GM18867 (cell line): Measurements from ENCODE around the gene FBXO34.

Experiments used
- ATAC-seq: cut with Tn5 transposase; IDR thresholded peaks from one replicate; pipeline ENCODE4 v1.9.1; 2021; ENCODE audit warnings: mild to moderate bottlenecking, moderate library complexity; ENCODE audit not compliant: unreplicated experiment

The FBXO34 gene

DNA sequence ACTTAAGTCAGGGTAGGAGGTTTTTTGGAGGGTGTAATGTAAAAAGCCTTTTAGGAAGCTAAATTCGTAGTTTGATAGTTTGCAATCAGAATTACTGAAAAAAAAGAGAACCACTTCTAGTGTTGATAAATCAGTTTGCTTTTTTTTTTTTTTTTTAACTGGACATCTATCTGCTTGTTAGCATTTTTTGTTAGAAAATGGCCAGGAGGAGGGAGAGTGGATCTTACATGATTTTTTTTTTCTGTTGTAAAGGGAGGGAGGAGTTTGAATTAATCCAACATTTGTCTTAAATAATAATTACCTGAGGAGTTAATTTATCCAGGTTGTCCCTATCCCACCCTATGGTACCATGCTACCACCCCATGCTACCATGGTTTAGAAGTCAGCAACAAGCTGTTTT lies 1.2 kb downstream of the FBXO34 start:
- ATAC-seq, result no peak

DNA sequence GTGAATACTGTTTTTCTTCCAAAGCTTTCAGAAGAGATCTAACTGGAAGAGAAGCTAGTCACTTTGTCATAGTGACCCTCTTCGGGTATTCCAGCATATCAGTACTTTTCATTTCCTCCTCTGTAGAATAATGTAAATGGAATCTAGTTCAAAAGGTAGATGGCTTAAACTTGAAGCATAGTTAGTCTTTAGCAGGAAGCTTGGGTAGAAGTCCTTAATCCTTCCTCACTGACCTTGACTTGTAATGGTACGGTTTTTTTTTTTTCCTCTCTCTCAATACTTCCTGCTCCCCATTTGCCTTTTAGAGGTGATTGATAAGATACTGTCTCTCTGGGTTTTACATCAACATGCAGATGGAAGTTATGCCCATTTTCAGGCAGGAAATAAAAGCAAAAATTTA lies 1.7 kb downstream of the FBXO34 start:
- no peak for ATAC-seq

DNA sequence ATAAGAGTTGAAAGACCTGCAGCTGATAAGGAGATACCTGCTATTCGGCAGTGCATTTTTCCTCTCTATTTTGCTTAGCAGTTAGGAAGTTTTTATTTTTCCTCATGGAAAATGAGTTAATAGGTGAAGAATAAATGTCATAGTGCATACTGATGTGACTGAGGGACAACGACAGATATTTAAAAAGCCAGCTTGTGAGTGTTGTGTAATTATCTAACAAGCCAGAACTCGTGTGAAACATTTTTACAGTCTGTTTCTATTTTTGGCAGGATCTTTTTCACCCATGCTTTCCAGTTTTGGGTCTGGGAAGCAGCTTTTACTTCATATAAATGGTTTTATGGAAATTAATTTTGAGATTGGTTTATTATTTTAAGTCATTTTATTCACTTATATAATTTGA lies 2.9 kb downstream of the FBXO34 start:
- no peak for ATAC-seq

DNA sequence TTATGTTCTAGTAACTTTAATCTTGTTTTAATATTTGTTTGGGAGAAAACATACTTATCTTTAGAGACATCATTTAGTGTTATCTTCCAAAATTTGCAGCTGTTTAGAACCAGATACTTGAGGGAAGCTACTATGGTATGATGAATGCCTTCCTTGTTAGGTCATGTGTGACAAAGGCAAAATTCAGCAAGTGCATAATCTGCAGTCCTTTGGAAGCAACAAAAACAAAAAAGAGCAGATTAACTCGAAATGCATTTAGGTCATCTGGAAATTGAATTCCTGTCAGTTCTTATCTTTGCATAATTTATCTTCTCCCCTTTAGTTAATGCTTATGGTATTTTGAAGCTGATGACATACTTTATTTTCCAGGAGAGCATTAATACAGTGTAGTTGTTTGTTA lies 3.5 kb downstream of the FBXO34 start:
- ATAC-seq, result no peak

- ATAC-seq, result no peak
Observed at GRCh38 chr14:55276736-55277135, 5.5 kb downstream of the FBXO34 start.

- ATAC-seq, result peak; percentile 91
Observed at GRCh38 chr14:55277972-55278740, 6.9 kb downstream of the FBXO34 start.

GRCh38 chr14:55279384-55279783 lies 8.2 kb downstream of the FBXO34 start:
- peak; percentile 61 for ATAC-seq

DNA sequence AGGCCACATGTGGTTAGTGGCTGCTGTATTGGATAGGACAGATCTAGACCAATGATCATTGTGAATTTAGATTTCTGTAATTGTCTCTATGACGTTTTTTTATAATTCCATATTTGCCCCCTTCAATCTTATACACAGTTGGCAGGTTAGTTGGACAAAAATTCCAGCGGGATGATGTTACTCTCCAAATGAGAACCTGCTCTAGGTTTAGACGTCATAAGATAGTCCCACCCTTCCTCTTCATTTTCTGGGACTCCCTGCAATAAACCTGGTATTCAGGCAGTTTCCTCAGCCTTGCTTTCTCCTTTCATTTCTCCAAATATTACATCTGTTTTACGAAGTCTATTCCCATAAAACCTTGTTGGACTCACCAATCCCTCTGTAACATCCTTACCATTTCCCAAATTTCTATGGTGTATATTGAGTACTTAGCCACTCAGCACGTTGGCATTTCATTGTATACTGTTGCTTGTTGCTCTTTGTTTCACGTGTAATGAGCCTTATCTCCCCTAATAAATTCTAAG lies 10.2 kb downstream of the FBXO34 start:
- ATAC-seq, result no peak

GRCh38 chr14:55285048-55285652 lies 13.9 kb downstream of the FBXO34 start:
- ATAC-seq, result no peak

DNA sequence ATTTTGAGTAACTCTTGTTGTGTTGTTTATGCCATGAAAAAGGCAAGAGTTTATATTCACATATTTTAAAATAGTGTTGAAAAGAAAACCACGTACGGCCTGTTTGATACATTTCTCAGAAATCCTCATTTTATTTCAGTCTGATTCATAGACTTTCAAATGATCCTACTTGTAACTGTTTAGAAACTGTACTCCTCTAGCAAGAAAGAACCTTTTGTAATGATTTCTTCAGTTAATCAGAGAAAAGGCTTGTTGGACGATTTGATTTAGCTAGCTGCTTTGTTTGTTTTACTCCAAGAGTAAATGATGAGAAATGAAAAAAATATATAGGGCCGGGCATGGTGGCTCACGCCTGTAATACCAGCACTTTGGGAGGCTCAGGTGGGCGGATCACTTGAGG lies 17.2 kb downstream of the FBXO34 start:
- no peak for ATAC-seq

- no peak for ATAC-seq
Observed at GRCh38 chr14:55291480-55292081, 20.4 kb downstream of the FBXO34 start.

DNA sequence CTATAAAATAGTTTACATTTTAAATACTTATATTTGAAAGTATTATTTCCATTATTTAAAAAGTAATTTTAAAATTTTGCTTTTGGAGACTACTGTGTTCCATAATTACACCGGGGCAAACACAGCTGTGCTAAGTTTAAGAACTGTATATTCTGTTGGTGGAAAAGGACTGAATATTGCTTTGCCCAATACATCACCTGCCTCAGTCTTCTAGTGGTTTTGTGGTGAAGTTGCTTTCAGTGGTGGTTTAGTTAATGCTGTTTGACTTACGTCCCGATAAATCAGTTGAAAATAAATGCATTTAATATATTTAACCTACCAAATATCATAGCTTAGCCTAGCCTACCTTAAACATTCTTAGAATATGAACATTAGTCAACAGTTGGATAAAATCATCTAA lies 23.4 kb downstream of the FBXO34 start:
- ATAC-seq, result no peak

GRCh38 chr14:55297611-55298499 lies 26.6 kb downstream of the FBXO34 start:
- peak; percentile 64 for ATAC-seq

DNA sequence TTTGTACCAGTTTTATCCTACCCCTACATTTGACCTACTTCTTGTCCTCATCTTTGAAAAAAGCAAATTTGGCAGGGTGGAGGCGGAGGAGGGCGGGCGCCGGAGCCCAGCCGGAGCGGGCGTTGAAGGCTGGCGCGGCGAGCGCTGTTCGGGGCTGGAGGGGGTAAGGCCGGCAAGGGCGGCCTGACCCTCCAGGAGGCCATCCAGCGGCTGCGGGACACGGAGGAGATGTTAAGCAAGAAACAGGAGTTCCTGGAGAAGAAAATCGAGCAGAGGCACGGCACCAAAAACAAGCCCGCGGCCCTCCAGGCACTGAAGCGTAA lies 27.2 kb downstream of the FBXO34 start:
- no peak for ATAC-seq

- ATAC-seq, result no peak
Observed at GRCh38 chr14:55301437-55302121, 30.4 kb downstream of the FBXO34 start.

DNA sequence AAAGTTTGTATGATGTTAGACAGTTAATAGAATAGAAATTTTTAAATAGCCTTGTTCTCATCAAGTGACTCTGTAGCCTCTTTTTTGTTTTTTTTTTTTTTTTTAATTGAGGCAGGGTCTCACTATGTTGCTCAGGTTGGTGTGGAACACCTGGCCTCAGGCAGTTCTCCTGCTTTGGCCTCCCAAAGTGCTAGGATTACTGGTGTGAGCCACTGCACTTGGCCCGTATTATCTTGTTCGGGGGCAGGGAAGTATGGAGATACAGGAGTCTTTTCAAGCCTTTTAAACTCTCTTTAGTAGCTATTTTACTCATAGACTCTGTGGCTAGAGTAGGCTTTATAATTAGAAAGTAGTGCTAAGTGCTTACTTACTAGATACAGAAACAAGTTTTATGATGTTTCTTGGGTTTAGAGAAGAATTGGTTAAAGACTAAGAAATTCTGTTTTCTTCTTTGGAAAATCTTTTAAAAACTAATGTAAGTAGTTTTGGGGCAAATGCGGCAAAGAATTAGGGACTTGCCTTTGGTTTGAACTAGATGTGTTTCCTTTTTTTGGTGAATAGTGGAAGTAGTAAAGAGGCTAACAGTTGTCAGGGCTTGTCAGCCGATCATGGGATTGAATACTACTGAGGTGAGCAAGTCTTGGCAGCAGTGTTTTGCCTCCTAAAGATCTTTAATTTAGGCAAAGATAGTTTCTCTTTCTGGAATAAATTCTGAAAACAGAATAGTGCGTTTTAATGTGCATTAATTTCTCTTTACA lies 31.3 kb downstream of the FBXO34 start:
- no peak for ATAC-seq

GRCh38 chr14:55303125-55303499 lies 31.9 kb downstream of the FBXO34 start:
- ATAC-seq, result no peak

DNA sequence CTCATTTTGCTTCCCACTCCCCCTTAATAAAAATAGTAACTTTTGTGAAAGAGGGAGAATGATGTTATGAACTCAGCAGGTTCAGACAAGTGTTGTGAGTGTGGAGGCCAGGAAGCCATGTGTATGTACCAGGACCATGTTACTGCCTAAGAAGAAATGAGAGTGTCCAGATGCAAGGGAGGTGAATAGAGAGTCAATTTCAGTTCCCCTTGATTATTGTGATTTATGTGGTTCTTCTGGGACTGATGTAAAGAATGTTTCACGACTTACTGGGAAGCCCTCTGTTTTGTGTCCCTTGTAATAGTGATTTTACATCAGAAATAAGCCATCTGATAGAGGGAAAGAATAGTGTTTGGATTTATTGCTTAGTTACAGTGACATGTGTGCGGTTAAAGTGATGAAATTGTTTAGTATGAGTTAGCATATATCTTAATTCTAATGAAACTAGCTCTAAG lies 32.5 kb downstream of the FBXO34 start:
- ATAC-seq, result no peak

- no peak for ATAC-seq
Observed at GRCh38 chr14:55306938-55307589, 35.8 kb downstream of the FBXO34 start.
